ENCODE measurements around the gene GRID1.

Gene GRID1

DNA sequence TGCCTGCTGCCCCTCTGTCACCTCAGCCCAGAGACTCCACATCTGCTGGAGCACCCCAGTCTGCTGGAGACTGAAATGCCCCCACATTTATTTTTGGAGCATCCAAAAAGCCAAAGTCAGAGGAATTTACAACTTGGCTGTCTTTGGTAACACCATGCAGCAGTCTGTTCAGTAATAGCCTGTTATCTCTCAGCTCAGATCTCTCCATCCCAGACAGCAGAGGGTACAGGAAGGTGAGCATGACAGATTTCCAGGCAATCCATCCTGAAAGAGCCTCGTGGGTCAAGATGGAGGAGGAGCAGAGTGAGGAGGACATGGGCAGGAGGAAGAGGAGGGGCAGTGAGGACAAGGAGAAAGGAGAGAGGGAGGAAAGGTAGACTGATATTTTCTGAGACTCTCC, 55.9 kb downstream of the GRID1 start:
- DNase-seq, result no peak

DNA sequence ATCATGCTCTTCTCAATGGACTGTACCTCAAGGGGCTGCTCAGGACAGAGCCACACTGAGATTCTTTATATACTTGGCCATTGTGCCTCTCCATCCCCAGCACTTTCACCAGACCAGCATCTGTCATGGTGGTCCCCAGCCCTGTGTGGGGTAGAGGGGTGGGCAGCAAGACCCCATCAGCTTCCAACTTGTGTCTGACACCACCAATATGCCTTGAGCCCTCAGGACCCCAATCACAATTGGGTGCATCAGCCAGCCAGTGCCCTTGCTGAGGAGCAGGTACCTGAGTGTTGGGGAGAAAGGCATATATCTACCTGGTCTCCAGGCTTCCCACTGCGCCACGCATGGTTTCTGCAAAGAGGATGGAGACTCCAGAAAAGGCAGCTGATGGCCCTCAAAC, 56.3 kb downstream of the GRID1 start:
- DNase-seq, result no peak

DNA sequence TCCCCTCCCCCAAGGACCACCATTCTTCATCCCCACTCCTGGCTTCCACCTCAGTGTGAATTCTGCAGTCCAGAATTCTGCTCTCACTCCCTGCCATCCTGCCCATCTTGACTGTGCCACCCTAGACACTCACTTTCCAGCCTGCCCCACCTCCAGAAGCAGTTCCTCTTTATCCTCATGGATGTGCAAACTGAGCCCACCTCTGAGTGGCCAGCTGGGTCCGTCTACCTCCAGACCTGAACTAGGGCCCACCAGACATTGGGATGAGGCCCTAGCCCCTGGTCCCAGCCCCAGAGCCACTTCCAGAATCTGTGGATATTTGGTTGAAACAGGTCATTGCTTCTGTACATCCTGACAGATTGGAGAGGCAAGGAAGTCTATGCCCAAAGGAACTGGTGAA, 58.5 kb downstream of the GRID1 start:
- DNase-seq, result no peak

DNA sequence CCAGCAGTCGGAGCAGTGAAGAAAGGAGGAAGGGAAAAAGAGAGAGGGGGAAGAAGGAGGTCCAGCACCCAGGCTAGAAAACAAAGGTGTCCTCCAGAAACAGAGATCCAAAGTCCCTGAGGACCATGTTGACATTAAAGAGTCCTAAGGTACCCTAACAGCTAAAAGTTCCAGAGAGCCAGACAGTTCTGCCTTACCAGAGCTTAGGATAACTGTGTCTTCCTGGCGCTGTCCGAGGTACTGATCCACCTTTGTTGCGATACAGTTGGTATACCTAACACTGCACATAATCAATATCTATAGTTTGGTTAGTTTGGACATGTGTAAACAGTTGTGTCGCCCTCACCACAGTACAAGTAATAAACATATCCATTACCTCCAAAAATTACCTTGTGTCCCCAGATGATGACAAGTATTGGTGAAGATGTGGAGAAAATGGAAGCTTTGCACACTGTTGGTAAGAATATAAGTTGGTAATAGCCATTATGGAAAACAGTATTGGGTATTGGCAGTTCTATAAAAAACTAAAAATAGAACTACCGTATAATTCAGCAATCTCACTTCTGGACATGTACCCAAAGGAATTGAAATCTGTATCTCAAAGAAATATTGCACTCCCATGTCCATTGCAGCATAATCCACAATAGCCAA, 59.8 kb downstream of the GRID1 start:
- no peak for DNase-seq

DNA sequence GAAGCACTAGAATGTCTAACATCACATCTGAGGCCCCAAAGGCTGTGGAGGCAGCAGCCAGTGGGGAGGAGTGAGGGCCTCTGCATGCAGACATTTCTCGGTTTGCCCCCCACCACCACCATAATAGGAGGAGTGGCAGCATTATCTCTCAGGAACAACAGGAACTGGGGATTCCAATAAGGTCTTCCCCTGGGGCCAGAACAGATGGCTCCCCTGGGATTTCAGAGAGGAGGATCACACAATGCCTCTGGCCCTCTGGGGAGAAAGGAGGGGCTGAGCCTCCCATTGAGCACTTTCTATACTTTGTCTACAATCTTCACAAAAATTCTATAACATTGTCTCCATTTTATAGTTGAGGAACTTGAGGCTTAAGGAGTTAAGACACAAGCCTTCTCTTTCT, 61.1 kb downstream of the GRID1 start:
- no peak for DNase-seq

DNA sequence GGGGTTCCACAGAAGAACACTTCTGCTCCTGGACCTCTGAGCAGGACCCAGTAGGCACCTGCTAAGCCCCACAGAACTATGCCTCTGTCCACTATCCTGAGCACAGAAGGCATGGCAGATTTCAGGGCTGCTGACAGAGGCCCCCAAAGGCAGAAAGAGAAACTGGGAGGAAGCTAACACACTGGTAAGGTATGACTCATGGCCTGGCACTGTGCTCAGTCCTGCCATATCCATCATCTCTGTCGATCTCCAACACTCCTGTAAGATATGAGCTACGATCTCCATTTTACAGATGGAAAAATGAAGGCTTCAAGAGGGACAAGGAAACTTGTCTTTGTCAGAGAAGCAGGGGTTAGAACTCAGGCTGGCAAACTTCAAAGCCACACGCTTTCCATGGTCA, 62.2 kb downstream of the GRID1 start:
- DNase-seq, result no peak

DNA sequence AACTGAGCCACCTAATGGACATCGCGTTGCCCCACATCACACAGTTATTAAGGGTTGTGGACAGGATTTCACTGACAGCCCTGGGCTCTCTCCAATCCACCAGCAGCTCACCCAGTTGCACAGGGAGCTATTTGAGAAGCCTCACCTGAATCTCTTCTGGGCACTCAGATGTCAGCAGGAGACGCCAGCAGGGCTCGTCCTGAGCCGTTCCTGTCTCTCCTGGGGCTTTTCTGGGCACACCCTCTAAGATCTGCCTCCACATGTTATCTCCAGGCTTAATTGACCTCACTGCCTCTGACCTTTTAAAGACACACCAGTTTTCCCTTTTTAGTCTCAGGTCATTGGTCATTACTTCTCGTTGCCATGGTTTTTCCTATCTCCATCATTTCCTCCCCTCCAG, 63.0 kb downstream of the GRID1 start:
- no peak for DNase-seq

DNA sequence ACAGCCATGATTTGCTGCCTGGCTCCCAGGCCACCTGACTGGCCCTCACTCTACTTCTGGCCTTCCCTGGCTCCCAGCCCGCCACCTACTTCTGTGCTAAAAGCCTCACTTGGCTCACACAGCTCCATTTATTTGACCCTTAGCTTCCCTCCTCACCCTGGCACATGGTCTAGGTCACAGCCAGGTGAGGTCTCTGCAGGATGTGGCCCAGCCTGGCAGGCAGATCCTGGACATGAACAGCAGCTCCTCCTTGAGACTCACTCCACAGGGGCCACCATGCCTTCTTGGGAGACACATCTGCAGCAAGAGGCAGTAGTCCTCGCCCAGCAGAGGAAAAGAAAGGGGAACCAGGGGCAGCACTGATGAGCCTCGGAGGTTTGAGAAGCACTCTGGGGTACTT, 64.6 kb downstream of the GRID1 start:
- no peak for DNase-seq

DNA sequence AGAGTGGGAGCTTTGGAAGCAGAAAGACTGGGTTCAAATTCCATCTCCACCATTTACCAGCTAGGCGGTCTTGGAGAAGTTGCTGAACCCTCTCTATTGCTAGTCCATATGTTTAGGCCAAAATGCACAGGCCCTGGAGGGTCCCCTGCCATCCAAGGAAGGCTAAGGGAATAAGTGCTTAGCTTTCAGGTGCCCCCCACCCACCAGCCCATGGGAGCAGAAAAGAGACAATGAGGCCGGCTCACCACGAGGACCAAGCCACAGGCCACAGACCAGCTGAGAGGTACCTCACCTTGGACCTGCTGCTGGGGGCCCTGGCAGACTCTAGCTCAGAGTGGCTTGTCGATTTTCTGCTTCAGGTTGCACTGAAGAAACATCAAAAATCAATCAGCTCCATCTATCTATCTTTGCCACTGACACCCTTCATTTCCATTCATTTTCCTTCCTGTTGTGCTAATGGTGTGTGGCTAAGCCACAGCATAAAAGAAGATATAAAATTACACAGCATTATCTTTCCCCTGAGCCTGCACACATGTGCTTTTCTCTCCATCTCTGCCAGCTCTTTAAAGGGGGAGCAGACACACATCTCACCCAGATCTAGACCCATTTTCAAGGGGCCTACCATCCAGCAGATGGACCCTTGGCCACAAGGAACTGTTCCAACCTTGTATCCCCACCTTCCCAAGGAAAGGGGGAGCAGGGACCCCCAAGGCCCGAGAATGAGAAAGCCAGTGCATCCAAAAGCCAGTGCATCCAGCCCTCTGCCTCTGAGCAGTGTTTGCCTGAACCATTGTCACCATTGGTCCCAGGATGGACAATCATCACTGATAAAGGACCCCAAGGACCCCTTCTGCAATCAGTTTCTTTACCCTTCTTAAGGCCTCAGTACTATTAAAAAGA, 65.4 kb downstream of the GRID1 start:
- no peak for DNase-seq

DNA sequence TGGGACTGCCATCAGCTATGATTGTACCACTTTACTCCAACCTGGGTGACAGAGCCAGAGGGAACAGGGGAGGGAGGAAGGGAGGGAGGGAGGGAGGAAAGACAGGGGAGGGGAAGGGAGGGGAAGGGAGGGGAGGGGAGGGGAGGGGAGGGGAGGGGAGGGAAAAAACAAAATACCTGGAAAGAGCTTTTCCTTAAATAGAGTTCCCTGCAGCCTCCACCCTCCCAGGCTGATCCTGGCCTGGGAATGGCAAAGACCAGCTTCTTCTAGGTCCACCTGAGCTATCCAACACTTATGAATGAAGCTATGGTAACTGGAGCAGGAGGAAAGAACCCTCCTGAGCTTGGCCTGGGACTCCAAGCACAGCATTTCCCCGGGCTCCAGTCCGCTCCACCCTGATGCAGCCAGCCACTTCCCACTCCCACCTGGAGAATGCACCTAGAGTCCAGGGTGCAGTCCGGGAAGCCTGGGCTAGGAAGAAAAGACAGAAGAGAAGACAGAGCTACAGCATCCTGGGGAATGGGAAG, 66.1 kb downstream of the GRID1 start:
- DNase-seq, result no peak

DNA sequence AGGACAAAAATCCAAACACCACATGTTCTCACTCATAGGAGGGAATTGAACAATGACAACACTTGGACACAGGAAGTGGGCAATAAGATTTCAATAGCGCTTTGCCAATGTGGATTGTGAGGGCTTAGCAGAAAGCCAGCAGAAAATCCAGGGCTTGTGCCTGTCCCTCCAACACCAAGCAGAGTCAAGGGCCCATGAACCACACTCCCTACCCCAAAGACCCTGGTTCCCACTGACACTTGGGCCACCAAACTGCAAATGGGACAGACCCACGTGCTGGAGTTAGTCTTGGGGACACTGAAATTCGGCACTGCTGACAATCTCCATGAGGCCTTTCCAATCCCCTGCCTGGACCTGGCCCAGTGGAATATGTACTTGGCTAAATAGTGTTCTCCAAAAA, 67.0 kb downstream of the GRID1 start:
- DNase-seq, result no peak

DNA sequence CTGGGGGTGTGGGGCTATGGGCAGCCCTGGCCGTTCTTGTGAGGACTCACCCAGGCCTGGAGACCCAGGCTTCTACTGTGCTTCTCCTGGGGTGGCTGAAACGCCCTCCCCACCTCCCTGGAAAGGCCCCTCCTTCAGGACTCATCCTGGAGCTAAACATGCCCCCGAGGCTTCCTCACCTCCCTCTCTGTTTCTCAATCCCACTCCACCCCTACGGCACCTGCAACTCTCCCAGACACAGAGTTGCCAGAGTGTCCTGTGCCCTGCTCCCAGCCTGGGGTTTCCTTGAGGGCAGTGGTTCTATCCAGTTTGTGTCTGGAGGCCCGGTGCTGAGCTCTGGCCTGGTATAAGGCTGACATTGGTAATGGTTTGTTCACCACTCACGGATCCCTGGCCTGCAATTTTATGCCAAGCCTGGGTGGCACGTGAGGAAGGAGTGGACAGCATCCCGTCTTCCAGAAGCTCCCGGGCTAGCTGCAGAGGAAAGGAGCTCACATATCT, 68.0 kb downstream of the GRID1 start:
- DNase-seq, result no peak

DNA sequence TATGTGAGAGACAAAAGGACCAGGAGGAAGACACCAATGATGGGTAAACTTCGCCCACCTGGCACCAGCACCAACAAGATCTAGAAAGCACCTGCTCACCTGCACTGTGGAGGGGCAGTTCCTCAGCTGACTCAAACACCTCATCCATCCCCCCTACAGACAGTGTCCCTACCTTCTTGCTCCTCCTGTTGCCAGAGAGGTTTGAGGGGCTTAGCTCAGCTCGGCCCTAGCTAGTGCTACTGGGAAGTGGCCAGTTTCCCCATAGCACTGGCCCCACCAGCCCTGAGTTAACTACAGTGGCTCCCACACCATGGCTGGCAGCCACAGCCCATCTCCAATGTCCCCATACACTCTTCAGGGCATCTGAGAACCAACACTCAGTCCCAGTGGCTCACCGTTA, 70.8 kb downstream of the GRID1 start:
- DNase-seq, result no peak

DNA sequence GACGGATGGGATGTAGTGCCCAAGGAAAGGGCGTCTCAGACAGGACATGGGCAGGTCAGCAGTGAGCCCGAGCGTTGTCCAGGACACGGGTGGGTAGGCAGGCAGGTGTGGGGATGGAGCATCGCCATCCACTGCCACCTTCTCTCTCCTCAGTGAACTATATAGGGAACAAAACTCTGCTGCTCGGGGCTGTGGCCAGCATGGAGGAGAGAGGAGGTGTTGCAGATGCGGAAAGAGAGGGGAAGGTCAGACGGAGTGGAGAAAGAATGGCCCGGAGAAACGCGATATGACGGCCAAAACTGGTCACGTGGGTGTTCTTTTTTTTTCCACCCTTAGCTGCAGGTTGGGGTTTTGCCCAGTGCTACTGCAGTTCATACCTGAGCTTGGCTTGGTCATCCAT, 71.2 kb downstream of the GRID1 start:
- no peak for DNase-seq

DNA sequence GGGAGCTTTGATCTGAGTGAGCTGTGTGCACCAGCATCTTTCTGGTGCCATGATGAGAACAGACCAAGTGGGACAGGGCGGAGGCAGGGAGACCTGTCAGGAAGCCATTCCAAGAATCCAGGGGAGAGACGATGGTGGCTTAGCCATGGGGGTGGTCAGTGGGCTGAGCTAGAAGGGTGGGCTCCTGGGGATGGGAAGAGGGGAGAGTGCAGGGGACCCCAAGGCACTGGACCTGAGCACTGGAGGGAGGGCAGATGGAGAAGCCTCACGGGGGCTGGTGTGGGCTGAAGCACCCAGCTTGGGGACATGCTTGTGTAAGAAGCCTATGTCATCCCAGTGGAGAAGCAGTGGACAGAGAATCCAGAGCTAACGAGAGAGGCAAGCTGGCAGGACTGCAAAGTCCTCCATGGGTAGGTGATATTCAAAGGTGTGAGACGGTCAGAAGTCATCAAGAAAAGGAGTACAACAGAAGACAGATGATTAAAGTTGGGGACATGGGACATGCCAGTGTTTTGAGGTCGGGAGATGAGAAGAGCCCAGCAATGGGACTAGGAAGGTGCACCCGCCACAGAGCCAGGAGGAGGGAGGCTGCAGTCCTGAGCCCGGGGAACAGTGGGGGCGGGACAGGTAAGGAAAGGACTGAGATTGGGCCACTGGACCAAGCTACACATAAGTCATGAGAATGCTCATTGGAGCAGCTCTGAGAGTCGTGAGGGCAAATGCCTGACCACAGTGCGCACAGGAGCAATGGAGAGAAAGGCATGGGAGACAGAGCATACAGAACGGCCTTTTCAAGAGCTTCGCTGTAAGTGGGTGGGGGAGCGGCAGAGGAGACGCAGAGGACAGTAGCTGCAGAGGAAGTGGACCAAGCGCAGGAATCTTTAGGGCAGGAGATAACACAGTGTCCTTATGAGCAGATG, 72.0 kb downstream of the GRID1 start:
- DNase-seq, result no peak

DNA sequence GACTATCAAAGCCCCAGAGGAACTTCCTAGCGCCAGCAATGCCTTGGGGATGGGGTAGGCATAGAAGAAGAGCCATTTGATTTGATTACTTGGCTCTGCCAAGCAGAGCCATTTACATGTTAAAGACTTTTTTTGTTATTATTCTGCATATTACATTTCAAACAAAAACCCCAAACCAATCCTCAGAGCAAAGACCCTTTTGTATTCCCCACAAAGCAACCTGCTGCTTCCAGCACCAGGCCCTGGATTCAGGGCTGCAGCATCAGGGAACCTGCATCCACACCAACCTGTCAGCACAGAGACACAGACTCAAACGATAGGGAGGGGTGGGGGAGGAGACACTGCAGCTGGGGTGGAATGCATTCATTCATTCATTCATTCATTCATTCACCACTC, 73.2 kb downstream of the GRID1 start:
- DNase-seq, result no peak

DNA sequence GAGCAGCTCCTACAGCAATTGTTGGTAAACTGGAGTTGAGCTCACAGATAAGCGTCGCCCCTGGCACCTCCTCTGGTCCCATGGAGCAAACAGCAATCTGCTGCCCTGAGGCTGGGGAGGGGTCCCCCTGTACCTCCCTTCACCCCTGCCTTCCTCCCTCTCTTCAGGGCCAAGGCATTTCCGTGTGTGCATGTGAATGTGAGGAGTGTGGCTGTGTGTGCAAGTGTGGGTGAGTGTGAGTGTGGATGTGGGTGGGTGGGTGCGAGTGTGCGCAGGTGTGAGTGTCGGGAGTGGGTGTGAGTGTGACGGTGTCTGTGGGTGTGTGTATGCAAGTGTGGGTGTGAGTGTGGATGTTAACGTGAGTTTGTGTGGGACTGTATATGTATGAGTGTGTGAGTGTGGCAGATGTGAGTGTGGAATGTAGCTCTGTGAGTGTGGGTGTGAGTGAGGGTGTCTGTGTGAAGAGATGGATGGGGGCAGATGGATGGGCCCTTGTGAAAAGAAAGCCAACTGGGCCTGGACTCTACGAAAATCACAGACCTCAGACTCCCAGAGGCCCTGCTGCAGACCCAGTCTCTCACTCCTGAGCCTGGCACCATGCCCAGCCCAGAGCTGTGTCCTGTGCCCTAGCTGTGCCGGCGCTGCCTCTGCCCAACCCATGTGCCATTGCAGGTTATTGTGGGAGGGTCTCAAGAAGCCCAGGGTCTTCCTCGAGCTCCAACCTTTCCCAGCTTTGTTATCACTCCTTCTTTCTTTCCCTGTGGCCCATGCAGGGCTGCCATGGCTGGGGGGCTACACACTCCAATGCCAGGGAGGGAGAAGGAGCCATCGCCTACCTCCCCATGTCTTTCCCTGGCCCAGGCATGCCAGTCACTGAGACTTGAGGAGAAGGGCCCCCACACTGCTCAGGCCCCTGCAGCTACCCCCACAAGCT, 73.9 kb downstream of the GRID1 start:
- no peak for DNase-seq

DNA sequence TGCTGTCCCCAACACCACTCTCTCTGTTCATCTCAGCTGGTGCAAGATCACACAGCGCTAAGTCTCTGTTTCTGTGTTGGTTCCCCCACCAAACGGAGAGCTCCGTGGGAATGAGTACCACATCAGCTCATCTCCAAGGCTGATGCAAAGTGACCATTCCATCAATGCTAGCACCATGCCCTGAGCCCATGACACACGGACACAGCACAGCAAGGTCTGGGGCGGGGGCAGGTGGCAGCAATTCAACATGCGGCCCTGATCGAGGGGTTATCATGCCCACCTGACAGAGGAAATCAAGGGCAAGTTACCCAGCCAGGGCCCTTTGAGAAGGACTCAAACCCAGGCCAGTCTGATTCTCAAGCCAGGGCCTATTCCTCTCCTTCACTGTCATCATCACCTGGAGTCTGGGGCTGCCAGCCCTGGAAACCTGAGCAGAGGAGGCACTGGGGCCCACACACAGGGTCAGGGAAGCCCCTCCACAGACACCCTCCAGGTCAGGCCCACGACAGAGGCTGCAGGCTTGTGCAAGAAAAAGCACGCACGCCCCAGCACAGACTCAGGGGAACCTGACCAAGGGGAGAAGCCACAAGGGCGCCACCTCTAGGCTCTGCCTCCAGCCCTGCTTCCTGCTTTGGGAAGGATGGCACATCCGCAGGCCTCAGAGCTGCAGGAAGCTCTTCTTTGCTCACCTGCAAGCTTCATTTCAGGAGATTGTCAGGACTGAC, 74.8 kb downstream of the GRID1 start:
- DNase-seq, result no peak

DNA sequence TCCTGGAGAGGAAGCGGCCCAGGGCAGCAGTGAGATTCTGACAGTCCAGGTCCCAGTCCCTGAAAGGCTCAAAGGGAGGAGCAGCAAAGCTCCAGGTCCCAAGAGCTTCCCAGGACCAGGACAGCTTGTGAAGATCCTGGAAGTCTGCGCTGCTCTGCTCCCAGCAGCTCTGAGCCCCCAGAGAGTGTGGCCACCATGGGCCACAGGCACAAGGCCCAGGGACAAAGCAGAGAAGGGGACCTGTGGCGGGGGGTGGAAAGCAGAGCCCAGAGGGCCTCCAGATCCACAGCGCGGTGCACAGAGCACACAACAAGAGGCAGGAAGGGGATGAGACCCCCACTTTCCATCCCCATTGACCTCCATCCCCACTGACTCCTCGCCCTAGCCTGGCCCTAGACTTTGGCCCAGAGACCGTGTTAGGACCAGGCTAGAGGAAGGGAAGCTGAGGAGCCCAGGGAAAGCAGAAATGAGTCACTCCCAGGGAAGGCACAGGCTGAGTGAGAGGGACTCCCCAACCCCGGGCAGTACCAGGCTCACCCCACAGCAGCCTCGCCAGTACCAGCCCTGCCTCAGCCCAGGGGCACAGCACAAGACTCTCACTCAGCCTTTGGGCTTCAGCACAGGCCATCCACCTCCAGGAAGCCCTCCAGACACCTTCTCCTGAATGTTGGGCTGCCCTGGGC, 75.5 kb downstream of the GRID1 start:
- no peak for DNase-seq

DNA sequence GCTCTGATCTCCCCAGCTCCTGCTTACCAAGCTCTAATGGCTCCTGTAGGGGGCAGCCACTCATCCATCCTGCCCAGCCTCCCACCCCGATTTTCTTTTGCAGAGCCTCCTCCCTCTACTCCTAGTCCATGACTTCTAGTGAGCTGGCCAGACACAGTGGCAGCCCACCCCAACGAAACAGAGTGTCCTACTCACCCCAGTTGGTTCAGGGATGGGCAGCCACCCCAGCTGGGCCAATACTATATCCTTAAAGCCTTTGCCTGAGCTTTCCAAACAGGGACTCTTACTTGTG, 77.1 kb downstream of the GRID1 start:
- no peak for DNase-seq
